ENCODE results near the gene SERINC4.

SERINC4 gene

DNA sequence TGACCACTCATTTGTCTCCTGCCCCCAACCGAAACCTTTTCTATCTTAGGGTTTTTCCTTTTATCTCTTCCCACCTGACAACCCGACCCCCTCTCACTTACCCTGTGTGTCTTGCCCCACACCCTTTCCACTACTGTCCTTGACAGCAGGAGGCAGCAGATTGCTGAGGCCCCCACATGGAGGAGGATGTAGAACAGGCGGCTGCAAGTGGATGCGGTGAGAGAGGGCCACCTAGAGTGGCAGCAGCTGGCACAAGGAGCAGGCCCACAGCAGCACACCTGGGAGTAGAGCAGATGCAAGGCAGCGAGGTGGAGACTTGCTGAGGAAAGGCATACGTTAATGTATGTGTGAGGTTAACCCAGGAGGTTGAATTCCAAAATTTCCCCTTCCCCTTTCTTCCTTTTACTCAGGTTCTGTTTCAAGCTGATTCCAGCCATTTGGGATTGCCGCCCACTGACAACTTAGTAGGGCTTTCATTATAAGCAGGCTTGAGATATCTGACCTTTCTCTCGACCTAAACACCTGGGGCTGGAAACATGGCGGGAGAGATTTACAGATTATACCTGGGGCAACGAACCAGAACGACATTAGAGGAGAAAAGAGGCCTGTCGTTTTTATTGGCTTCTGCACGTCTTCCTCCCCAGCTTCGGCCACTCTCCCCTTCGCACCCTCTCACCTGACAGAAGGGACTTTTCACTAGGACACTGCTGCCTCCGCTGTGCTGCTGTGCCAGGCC, 643 bp downstream of the SERINC4 start:
- in situ Hi-C loops (cut with MboI; ENCODE audit: low sequenced_read_pairs) = no loop called here

GRCh38 chr15:43796566-43796965, 3.5 kb downstream of the SERINC4 start:
- in situ Hi-C loops (cut with MboI; ENCODE audit: low sequenced_read_pairs) = no loop called here

GRCh38 chr15:43795997-43796396, 4.0 kb downstream of the SERINC4 start:
- in situ Hi-C loops (cut with MboI; ENCODE audit: low sequenced_read_pairs) = no loop called here

DNA sequence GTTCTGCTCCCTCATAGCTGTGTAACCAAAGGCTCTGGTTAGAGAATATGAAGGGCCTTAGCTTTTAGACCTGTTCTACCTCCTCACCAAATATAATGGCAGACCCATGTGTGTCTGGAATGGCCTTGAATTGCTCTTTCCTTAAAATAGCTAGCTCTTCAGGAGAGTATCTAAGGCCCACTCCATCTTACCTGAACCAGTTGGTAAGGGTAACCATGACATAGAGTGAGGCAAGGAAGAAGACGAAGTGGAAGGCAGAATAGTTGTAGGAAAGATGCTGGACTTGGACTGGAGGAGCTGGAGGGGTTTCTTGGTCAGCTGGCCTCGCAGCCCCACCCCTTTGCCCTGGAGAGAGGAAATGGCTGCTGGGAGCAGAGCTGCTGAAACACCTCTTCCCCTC, 4.8 kb downstream of the SERINC4 start:
- in situ Hi-C loops (cut with MboI; ENCODE audit: low sequenced_read_pairs) = no loop called here

- in situ Hi-C loops (cut with MboI; ENCODE audit: low sequenced_read_pairs) = no loop called here
Observed at GRCh38 chr15:43794269-43795037, 5.6 kb downstream of the SERINC4 start.

DNA sequence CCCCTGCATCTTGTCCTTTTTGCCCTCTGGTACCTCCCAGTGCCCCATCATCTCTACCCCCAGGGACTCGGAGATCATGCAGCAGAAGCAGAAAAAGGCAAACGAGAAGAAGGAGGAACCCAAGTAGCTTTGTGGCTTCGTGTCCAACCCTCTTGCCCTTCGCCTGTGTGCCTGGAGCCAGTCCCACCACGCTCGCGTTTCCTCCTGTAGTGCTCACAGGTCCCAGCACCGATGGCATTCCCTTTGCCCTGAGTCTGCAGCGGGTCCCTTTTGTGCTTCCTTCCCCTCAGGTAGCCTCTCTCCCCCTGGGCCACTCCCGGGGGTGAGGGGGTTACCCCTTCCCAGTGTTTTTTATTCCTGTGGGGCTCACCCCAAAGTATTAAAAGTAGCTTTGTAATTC, 6.4 kb downstream of the SERINC4 start:
- in situ Hi-C loops (cut with MboI; ENCODE audit: low sequenced_read_pairs) = no loop called here

DNA sequence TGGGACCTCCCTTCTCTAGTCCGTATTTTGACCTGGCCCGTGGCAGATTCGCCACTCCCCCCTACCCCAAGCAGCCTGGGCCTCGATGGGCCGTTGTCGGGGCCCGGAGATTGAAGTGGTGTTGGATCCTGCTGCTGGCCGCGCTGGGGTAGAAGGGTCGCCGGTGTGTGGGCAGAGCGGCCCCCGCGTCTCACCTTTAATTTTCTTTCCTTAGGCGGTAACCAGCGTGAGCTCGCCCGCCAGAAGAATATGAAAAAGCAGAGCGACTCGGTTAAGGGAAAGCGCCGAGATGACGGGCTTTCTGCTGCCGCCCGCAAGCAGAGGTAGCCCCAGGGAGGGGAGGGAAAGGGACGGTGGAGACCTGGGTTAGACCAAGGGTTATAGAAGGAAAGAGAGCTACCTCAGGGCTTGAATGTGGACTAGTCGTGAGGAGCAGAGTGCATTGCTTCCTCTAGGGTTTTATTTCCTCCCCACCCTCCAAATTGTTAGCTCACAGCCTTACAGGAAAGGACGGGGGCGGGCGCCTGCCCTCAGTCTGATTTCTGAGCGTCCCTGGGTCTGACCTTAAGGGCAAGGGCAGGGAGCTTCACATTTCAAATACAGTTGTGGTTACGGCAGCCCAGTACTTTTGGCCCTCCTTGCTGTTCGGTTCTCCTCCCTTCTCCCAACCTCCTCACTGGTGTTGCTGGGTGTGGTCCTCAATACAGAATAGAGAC, 7.1 kb downstream of the SERINC4 start:
- in situ Hi-C loops (cut with MboI; ENCODE audit: low sequenced_read_pairs) = no loop called here

- in situ Hi-C loops (cut with MboI; ENCODE audit: low sequenced_read_pairs) = no loop called here
Observed at GRCh38 chr15:43791993-43792760, 7.8 kb downstream of the SERINC4 start, which contains the start of gene SERF2. TSS of gene SERF2 (plus strand) at chr15:43792320. CDS start at chr15:43792377, 57 bp downstream.

GRCh38 chr15:43789409-43789808, 10.6 kb downstream of the SERINC4 start:
- in situ Hi-C loops (cut with MboI; ENCODE audit: low sequenced_read_pairs) = no loop called here

- in situ Hi-C loops (cut with MboI; ENCODE audit: low sequenced_read_pairs) = no loop called here
Observed at GRCh38 chr15:43779016-43779415, 21.0 kb downstream of the SERINC4 start.

DNA sequence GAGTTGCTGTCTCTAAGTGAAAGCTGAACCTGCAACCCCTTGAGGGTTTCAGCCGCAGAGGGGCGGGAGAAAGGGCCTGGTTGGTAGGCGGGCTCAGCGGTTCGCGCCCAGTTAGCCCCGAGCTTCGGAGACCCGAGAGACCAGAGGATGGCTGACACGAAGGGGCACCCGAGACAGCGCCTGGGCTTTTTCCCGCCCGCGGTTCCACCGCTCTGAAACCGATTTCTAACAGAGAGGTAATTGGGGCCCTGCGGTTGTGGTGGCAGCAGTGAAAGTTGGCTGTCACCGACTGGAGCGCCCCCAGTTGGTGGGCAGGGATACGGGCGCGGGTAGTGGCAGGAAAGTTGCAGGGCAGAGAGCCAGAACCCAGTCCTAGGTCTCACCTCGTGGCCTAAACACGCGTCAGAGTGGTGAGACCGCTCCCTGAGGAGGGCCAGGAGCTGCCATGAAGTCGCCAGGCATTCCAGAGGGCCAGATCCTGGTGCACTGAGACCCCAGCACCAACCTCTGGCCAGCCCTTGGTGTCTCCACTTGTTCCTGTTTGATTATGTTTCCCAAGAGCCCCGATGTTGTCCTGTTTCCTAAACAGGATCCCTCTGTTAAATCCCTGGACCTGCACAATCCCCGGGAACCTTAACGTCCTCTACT, 22.6 kb downstream of the SERINC4 start:
- in situ Hi-C loops (cut with MboI; ENCODE audit: low sequenced_read_pairs) = no loop called here

DNA sequence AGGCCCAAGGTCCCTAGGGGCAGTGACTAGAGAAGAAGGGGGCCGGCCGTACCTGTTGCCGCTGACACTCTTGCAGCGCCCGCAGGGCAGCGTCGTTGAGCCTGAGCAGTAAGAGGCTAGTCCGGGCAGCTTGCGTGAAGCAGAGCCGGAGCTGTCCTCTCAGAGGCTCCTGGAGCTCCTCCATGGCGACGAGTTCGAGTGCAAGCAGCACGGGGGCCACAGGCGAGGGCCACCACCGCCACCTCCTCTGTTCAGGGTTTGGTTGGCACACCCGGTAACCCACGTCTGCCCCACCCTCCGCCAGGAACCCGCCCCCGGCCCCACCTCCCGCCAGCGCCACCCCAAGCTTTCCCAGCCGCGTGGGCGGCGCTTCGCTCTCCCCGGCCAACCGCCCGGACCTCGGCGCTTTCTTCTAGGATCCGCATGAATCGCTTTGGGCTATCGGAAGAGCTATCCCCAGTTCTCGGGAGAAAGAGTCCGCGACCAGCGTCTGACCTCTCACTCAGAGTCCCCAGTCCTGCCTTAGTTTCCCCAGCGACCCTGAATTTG, 23.2 kb downstream of the SERINC4 start, which contains the start of gene ELL3:
Gene ELL3, minus strand, starts transcription at position 249 of the 549 bp plus-strand sequence. Its CDS starts 65 bp downstream, at position 184.
- in situ Hi-C loops (cut with MboI; ENCODE audit: low sequenced_read_pairs) = no loop called here

- in situ Hi-C loops (cut with MboI; ENCODE audit: low sequenced_read_pairs) = no loop called here
Observed at GRCh38 chr15:43776101-43776717, 23.8 kb downstream of the SERINC4 start.

DNA sequence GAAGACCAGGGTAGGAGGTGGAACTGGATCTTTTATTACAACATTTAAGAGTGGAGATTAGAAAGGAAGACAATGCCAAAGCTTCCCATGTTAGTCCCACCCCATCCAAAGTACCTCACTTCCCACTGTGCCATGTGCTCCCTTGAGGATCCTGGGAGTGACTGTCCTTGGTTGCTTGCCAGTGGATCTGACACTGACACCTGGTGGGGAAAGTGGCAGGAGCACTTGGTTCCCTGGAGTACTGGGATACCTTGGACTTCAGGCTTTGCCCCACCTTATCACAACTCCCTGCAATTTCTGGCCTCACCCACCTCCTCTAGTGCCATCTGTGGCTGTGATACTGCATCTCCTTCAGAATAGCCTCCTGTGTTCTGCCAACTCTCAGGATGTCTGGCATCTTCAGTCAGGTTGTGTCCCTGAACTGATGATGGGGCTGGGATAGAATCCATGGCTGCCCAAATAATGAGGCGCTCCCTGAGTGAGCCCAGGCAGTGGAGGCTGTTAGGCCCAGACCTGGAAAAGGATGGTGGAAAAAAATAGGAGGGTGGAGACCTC, 24.5 kb downstream of the SERINC4 start:
- in situ Hi-C loops (cut with MboI; ENCODE audit: low sequenced_read_pairs) = no loop called here

DNA sequence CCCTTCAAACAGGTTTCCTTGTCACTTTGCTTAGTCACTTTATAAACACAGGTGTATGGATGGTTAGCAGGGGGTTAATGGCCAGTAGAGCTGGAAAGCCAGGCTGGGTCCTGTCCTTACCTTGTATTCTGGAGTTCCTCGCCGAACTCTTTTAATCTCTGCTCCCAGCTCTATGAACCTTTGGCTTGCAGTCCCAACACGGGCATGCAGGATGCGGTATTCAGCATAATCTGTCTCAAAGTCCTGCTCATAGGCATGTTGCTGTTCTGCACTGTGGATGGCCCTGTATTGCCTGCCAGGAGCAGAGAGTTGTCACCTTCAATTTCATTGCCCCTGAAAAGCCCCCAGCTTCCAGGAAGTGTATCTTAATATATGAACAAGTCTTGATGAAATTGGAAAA, 26.0 kb downstream of the SERINC4 start:
- in situ Hi-C loops (cut with MboI; ENCODE audit: low sequenced_read_pairs) = no loop called here

DNA sequence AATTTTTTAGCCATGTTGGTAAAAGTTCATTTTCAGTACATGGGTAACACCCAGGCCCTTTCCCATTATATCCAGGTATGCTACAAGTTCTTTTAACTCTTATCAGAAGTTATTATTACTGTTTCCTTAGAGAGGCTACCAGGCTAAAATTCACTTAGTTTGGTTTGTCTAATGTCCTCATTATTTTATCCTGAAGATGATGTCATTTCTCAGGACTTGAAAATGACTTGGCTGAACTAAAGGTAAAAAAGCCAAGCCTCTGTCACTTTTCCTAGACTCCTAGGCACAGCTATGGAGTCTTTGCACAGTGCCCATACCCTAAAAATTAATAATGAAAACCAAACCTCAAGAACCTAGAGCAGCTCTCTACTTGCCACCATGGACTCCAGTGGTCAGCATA, 27.4 kb downstream of the SERINC4 start:
- in situ Hi-C loops (cut with MboI; ENCODE audit: low sequenced_read_pairs) = no loop called here

DNA sequence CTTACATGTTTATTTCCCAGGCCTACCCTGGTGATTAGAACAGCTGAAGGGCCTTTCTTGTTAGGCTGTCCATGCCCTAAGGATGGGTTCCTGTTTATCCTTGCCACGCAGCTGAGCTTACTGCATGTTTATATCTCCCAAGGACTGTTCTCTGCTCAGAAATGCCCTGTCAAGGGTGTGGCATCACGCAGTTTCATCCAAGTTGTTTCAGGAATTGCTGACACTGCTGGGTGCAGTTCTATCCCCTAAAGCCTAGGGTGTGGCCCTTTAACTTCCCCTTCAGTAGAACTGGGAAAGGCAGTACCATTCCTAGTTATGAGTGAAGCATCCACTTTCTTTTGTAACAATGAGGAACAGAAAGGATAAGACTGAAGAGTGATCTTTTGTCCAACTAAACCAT, 28.2 kb downstream of the SERINC4 start:
- in situ Hi-C loops (cut with MboI; ENCODE audit: low sequenced_read_pairs) = no loop called here

DNA sequence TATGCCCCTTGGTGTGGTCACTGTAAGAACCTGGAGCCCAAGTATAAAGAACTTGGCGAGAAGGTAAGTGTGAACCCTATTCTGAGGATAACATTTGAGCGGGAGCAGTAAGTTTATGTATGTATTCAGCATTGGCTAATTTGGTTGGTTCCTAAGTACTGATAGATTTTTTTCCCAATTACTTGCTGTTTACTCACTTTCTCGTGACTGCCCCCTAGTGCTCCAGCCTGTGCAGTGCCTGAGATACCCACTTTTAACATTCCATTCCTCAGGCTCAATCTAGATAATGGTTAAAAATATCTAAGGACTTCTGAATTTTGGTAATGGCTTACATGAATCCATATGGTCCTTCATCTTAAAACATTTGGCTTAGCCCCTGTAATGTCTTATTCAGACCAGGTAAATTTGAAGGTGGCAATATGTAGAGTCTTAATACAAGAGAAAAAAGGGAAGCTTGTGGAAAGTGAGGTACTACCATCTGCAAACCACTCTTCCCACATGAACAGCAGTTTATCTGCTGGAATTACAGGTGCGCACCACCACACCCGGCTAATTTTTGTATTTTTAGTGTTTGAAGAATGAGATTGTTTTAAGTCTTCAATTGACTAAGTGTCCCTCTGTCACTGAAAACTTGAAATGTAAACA, 30.3 kb downstream of the SERINC4 start:
- in situ Hi-C loops (cut with MboI; ENCODE audit: low sequenced_read_pairs) = no loop called here

All from HL-60/S4 treated with retinoic acid at 250 ng/mL for 4 days and 3 days (cell line).